DLD1 (cell line): ENCODE results near the gene PPM1H.
"Not testable (repeated sequence)": the region's sequence is repeated elsewhere in the genome, so short reads cannot be mapped to it uniquely, and the experiment has no call there.

Source experiments
- in situ Hi-C: cut with HindIII; loops from 2 replicates; pipeline ENCODE4 v1.10.0; 2017; ENCODE audit warnings: low sequenced_read_pairs

The PPM1H gene

GRCh38 chr12:62911286-62911685, 23.7 kb downstream of the PPM1H start:
- in situ Hi-C loops, result no loop called here

DNA sequence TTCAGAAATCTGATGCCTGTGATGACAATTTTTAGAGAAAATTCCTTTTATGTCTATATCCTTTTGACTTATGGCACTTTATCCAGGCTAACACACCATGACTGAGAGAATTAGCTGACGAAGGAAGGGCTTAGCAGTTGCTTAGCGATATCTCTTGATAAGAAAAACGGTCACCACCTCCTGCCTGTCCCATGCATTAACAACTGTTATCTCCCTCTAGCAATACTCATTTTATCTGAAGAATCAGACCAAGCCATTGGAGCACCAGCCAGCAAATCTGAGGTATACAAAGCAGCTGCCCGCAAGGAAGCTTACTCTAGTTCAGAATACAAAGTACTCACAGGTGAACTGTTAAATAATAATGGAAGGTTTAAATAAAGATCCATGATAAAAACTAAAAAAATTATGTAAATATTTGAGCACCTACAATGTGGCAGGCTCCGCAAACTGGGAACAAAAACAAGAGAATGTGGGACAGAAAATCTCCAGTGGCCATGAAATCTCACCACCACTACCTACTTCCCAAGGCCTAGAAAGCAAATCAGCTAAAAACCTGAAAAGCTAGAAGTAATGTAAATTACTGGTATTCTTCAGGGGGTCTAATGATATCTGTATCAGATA, 24.3 kb downstream of the PPM1H start:
- in situ Hi-C loops, result no loop called here

DNA sequence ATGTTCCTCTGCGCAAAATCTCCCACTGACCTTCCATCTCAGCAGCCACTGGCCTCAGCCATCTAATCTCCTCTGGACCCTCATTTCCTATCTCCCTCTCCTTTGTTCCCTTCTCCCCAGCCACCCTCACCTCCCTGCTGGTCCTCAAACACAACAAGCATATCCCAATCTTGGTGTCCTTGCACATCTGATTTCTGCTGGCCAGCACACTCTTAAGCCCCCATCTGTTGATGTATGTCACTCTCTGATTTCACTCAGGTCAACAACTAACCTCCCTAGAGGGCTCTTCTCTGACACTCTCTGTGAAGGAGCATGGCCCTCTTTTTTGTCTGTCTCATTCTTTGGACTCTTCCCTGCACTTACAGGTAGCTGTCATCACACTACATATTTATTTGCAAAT, 25.6 kb downstream of the PPM1H start:
- in situ Hi-C loops, result no loop called here

DNA sequence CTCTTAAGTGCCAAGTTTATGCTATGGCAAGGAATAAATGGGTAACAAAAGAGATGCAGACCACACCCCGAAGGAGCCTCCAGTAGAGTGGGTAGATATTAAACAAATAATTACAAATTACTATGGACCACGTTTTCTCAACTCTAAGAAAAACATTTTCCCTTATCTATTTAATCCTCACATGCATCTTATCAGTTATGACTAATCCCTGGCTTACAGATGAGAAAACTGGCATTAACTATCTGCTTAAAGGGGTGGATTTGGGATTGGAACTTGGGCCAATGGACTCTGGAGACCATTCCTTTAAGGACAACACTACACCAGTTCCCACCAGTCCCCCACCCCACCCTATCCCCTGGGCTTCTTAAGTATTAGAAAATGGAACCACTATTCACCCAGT, 26.3 kb downstream of the PPM1H start:
- in situ Hi-C loops, result no loop called here

DNA sequence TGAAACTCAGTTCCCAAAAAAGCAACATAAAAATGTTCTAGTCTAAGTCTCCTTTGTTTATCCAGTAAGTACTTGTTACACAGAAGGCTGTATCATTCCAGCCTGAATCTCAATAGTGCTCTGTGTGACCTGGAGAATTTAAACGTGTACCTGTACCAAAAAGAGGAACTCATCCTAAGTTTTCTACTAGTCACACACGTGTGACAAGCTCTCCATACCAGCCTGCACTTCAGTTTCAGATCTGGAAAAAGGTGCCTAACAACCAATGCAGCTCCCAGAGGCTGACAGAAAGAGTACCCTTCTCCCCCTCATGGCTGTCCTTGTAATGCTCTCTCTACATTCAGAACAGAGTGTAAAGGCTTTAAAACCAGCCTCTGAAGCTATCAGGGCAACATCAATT, 27.4 kb downstream of the PPM1H start:
- in situ Hi-C loops, result no loop called here

- in situ Hi-C loops, result no loop called here
Observed at GRCh38 chr12:62907078-62907477, 27.9 kb downstream of the PPM1H start.

GRCh38 chr12:62903151-62903550, 31.8 kb downstream of the PPM1H start:
- in situ Hi-C loops, result no loop called here

DNA sequence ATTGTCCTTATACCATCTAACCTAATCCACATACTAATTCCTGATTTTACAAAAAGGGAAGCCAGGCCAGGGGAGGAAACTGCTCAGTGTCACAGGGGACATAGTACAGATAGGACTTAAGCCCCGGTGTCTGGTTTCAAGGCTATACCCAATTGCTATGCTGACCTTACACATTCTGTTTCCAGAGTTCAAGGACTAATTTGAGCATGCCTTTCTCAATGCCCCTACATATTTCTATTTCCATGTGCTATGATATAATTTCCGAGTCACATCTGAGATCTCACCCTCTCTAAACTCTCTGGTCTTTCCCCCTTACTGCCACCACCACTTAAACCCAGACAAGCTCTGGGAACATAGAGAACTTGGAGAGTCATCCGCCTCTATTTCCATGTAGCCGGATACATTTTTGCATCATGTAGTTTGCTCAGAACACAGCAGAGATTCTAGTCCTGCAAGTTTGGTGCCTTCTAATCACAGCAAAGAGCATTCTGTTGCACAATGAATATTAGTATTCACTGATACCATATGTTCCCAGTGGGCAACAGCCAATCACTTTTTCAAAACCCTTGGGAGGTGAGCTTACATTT, 34.2 kb downstream of the PPM1H start:
- in situ Hi-C loops, result no loop called here

DNA sequence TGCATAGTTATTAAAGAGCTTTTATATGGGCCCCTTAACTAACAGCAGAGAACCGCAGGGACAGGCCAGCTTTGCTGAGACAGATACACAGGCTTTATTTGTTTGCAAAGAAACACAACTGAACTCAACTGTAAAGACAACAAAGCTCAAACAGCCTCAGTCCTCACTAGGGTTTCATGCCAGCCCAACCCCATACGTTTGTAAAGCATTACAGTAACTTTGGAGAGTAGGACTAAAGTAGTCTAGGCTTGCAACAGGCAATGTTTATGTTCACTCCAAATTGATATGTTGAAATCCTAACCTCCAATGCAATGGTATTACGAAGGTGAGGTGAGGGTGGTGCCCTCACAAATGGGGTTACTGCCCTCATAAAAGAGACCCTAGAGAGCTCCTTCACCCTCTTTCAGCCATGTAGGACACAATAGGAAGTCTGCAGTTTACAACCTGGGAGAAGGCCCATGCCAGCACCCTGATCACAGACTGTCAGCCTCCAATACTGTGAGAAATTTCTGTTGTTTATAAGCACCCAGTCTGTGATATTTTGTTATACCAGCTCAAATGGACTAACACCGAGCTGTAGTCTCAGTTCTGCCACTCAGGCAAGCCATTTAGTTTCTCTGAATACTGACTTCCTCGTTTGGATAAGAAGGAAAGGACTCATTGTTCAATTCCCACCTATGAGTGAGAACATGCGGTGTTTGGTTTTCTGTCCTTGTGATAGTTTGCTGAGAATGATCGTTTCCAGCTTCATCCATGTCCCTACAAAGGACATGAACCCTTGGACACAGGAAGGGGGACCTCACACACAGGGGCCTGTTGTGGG, 35.2 kb downstream of the PPM1H start:
- in situ Hi-C loops, result no loop called here

GRCh38 chr12:62898526-62898925, 36.4 kb downstream of the PPM1H start:
- in situ Hi-C loops, result no loop called here

DNA sequence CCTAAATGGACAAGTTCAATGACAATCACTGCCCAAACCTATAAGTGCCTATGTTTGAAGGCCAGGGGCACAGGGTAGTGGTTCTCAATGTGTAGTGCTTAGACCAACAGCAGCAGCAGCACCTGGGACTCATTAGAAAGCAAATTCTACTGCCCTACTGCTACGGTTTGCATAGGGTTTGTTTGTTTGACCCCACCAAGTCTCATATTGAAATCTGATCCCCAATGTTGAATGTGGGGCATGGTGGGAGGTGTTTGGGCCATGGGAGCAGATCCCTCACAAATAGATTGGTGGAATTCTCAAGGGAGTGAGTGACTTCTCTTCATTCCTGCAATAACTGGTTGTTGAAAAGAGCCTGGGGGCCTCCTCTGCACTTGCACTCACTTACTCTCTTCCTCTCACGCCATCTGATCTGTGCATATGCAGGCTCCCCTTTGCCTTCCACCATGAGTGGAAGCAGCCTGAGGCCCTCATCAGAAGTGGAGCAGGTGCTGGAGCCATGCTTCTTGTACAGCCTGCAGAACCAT, 39.5 kb downstream of the PPM1H start:
- in situ Hi-C loops, result no loop called here

- in situ Hi-C loops, result no loop called here
Observed at GRCh38 chr12:62893276-62893675, 41.7 kb downstream of the PPM1H start.

- in situ Hi-C loops, result no loop called here
Observed at GRCh38 chr12:62891805-62892549, 43.0 kb downstream of the PPM1H start.

- in situ Hi-C loops, result no loop called here
Observed at GRCh38 chr12:62888454-62889110, 46.4 kb downstream of the PPM1H start.

GRCh38 chr12:62886796-62887195, 48.2 kb downstream of the PPM1H start:
- in situ Hi-C loops, result no loop called here

GRCh38 chr12:62885242-62885641, 49.7 kb downstream of the PPM1H start:
- in situ Hi-C loops, result no loop called here

DNA sequence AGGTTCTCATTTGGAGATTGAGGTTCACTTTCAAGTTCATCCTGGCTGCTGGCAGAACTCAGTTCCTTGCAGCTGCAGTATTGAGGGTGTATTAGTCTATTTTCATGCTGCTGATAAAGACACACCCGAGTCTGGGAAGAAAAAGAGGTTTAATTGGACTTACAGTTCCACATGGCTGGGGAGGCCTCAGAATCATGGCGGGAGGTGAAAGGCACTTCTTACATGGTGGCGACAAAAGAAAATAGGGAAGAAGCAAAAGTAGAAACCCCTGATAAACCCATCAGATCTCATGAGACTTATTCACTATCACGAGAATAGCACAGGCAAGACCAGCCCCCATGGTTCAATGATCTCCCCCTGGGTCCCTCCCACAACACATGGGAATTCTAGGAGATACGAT, 50.1 kb downstream of the PPM1H start:
- in situ Hi-C loops, result not testable (repeated sequence)

DNA sequence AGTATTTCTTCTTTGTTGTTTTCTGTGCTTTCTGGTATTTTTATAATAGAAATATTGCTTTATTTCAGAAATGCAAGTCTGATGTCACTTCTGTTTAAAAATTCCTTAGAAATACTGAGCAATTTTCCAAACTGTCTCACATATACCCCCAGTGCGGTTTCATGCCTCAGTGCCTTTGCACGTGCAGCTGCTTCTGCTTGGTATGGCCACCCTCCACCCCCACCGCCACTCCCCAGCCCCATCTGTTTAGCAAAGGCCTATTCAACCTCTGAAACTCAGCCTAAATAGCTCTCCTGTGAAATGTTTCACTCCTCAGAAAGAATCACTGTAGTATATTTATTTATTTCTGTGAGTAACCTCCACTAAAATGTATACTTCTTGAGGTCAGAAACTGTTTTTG, 52.3 kb downstream of the PPM1H start:
- in situ Hi-C loops, result no loop called here

DNA sequence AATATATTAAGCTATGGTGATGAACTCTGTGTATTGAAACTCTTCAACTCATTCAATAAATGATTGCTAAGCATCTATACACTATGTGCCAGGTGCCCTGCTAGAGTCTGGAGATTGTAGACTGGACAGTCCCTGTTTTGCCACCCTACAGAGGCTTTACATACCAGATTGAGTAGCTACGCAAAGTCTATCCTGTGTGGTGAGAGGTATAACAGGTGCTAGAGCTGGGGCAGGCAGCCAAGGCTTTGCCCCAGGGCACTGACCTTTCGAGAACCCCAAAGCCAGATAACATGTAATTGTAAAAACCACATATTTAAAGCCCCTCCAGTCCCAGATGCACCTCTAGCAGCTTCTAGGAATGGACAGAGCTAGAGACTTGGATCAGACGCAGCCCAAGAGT, 52.8 kb downstream of the PPM1H start:
- in situ Hi-C loops, result no loop called here

DNA sequence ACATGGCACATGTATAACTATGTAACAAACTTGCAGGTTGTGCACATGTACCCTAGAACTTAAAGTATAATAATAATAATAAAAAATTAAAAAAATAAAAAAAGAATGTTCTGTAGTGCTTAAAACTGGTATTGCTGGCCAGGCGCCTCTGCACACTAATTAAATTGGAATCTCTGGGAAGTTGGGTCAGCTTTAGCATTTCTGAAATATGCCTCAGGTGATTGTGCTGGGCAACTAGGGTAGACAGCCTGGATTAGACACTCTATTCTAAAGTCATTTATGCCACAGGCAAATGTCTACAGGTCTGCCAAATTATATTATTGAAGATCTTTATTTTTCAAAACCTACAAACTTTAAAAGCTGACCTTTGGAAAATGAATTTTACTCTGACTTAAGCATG, 55.3 kb downstream of the PPM1H start:
- in situ Hi-C loops, result no loop called here

DNA sequence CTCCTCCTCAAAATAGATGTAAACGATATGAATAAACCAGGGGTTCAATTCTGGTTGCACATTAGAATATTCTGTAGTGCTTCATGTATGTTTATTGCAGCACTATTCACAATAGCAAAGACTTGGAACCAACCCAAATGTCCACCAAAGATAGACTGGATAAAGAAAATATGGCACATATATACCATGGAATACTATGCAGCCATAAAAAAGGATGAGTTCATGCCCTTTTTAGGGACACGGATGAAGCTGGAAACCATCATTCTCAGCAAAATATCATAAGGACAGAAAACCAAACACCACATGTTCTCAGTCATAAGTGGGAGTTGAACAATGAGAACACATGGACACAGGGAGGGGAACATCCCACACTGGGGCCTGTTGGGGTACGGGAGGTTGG, 55.7 kb downstream of the PPM1H start:
- in situ Hi-C loops, result not testable (repeated sequence)
